ENCODE data around the gene TTC39C. TPM values are rescaled to one million over a fixed set of nuclear protein-coding genes. Genes with fewer than 3 reads are reported as not detected.

The TTC39C gene
- total RNA-seq, 1 experiment from 2014 or later, result 24.7 TPM

- 0 out of 2 replicates have a peak, but pooled peaks cover 2% of the 10 kb centered on the region for H4K20me1 ChIP-seq (ENCODE audit: low read length)
- CTCF ChIA-PET, result no interaction called here
- H3K4me3 ChIP-seq (ENCODE audit: low read length), result no peak overlapping the region
- no peaks in the 10 kb centered on the region for H3K36me3 ChIP-seq (ENCODE audit: low read depth, low read length)
- DNase-seq, result no peak
- H2AFZ ChIP-seq (ENCODE audit: low read length), result no peak overlapping the region
- no peak overlapping the region for H3K27ac ChIP-seq (ENCODE audit: low read length)
- no peaks in the 10 kb centered on the region for H3K9me3 ChIP-seq (ENCODE audit: low read length)
- no peaks in the 10 kb centered on the region for H3F3A ChIP-seq (ENCODE audit: low read length, unreplicated experiment)
- peaks cover 13% of the 10 kb centered on the region for H3K79me2 ChIP-seq (ENCODE audit: low read length)
- POLR2A ChIA-PET (ENCODE audit: unreplicated experiment), result no interaction called here
- no peak overlapping the region for H3K9ac ChIP-seq (ENCODE audit: low read length)
- TF ChIP-seq CTCF (conservative IDR thresholded peaks at IDR 0.05; ENCODE audit: low read depth, low read length), result no peak
- TF ChIP-seq EZH2 (IDR thresholded peaks at IDR 0.05; ENCODE audit: low read length, unreplicated experiment), result no peak
- H3K4me2 ChIP-seq (ENCODE audit: low read length), result no peak overlapping the region
- no peak for ATAC-seq
- no peaks in the 10 kb centered on the region for H3K9me2 ChIP-seq (replicated peaks; ENCODE audit: low read length)
- no TSS peak for BruUV-seq (replicated peaks)
- H3K27me3 ChIP-seq (ENCODE audit: low read length), result no peaks in the 10 kb centered on the region
- intact Hi-C loops (cut with micrococcal nuclease), result no loop called here
- peaks cover 6% of the 10 kb centered on the region for H3K4me1 ChIP-seq (ENCODE audit: insufficient read depth, low read length)
Measured at GRCh38 chr18:24011123-24011917, 3.2 kb upstream of the TTC39C start.

- POLR2A ChIA-PET (ENCODE audit: unreplicated experiment), result no interaction called here
Measured at GRCh38 chr18:24013051-24013450, 1.5 kb upstream of the TTC39C start.

GRCh38 chr18:24014986-24015638 is 558 bp downstream of the TTC39C start:
- no peak for TF ChIP-seq EZH2phosphoT487 (IDR thresholded peaks at IDR 0.05; ENCODE audit: borderline replicate concordance, low read length)
- TF ChIP-seq CTCF (conservative IDR thresholded peaks at IDR 0.05; ENCODE audit: low read depth, low read length), result no peak
- no peak for TF ChIP-seq EZH2 (IDR thresholded peaks at IDR 0.05; ENCODE audit: low read length, unreplicated experiment)
- H4K20me1 ChIP-seq (ENCODE audit: low read length), result 0 out of 2 replicates have a peak, but pooled peaks cover 3% of the 10 kb centered on the region
- peak; percentile 56 for DNase-seq
- H3F3A ChIP-seq (ENCODE audit: low read length, unreplicated experiment), result no peaks in the 10 kb centered on the region
- H3K9ac ChIP-seq (ENCODE audit: low read length), result peak overlapping the region; percentile 77
- ChIA-PET POLR2A (ENCODE audit: unreplicated experiment) (interaction anchor here (0.6 kb wide), 1 partner anchor 57 kb away, joined by 3 read pairs; no protein-coding TSS in a partner anchor), CTCF (no interaction called here)
- H3K4me3 ChIP-seq (ENCODE audit: low read length), result peak overlapping the region; percentile 91
- no peaks in the 10 kb centered on the region for H3K27me3 ChIP-seq (ENCODE audit: low read length)
- peak; percentile 35 for ATAC-seq
- peak overlapping the region; percentile 88 for H3K4me2 ChIP-seq (ENCODE audit: low read length)
- H2AFZ ChIP-seq (ENCODE audit: low read length), result peak overlapping the region; percentile 90
- H3K27ac ChIP-seq (ENCODE audit: low read length), result peak overlapping the region; percentile 26
- H3K9me3 ChIP-seq (ENCODE audit: low read length), result no peaks in the 10 kb centered on the region
- BruUV-seq (replicated peaks), result no TSS peak
- peaks cover 51% of the 10 kb centered on the region for H3K79me2 ChIP-seq (ENCODE audit: low read length)
- H3K9me2 ChIP-seq (replicated peaks; ENCODE audit: low read length), result no peaks in the 10 kb centered on the region
- peaks cover 2% of the 10 kb centered on the region; the same call in 1 of the 2 replicates for H3K36me3 ChIP-seq (ENCODE audit: low read depth, low read length)
- intact Hi-C loops (cut with micrococcal nuclease), result loop anchor here (2.0 kb wide), 2 partner anchors 16 to 104 kb away; no protein-coding TSS in a partner anchor
- peaks cover 14% of the 10 kb centered on the region for H3K4me1 ChIP-seq (ENCODE audit: insufficient read depth, low read length)

More at GRCh38 chr18:24013051-24013450, 1.5 kb upstream of the TTC39C start:
- H3K9me3 ChIP-seq (ENCODE audit: low read length), result no peaks in the 10 kb centered on the region
- ATAC-seq (no peak), DNase-seq (no peak)
- peaks cover 14% of the 10 kb centered on the region for H3K4me1 ChIP-seq (ENCODE audit: insufficient read depth, low read length)
- no peaks in the 10 kb centered on the region for H3K36me3 ChIP-seq (ENCODE audit: low read depth, low read length)
- H3F3A ChIP-seq (ENCODE audit: low read length, unreplicated experiment), result no peaks in the 10 kb centered on the region
- TF ChIP-seq EZH2phosphoT487 (IDR thresholded peaks at IDR 0.05; ENCODE audit: borderline replicate concordance, low read length), result no peak
- TF ChIP-seq EZH2 (IDR thresholded peaks at IDR 0.05; ENCODE audit: low read length, unreplicated experiment), result no peak
- H4K20me1 ChIP-seq (ENCODE audit: low read length), result 0 out of 2 replicates have a peak, but pooled peaks cover 3% of the 10 kb centered on the region
- H3K4me2 ChIP-seq (ENCODE audit: low read length), result no peak overlapping the region
- CTCF ChIA-PET, result no interaction called here
- H3K9me2 ChIP-seq (replicated peaks; ENCODE audit: low read length), result no peaks in the 10 kb centered on the region
- H3K9ac ChIP-seq (ENCODE audit: low read length), result no peak overlapping the region
- no peaks in the 10 kb centered on the region for H3K27me3 ChIP-seq (ENCODE audit: low read length)
- H3K27ac ChIP-seq (ENCODE audit: low read length), result no peak overlapping the region
- H3K4me3 ChIP-seq (ENCODE audit: low read length), result no peak overlapping the region
- no TSS peak for BruUV-seq (replicated peaks)
- intact Hi-C loops (cut with micrococcal nuclease), result no loop called here
- no peak overlapping the region for H2AFZ ChIP-seq (ENCODE audit: low read length)
- H3K79me2 ChIP-seq (ENCODE audit: low read length), result peaks cover 31% of the 10 kb centered on the region

All from PC-3 (cell line).